ENCODE data around the gene KDM2A.
"Not testable (repeated sequence)": the region's sequence is repeated elsewhere in the genome, so short reads cannot be mapped to it uniquely, and the experiment has no call there.

Gene KDM2A

GRCh38 chr11:67174311-67174710 is 55.2 kb downstream of the KDM2A start:
- DNase-seq: no peak

- DNase-seq: no peak
These were observed 58.6 kb downstream of the KDM2A start for GRCh38 chr11:67177399-67178281.

- no peak for DNase-seq
These were observed 59.4 kb downstream of the KDM2A start for GRCh38 chr11:67178421-67178820.

GRCh38 chr11:67178878-67179277 is 59.8 kb downstream of the KDM2A start:
- DNase-seq: no peak

- DNase-seq: no peak
These were observed 60.9 kb downstream of the KDM2A start for GRCh38 chr11:67179892-67180490.

- DNase-seq: no peak
These were observed 75.0 kb downstream of the KDM2A start for GRCh38 chr11:67194096-67194495.

GRCh38 chr11:67195971-67196456 is 77.0 kb downstream of the KDM2A start:
- DNase-seq: no peak

- DNase-seq: no peak
These were observed 78.5 kb downstream of the KDM2A start for GRCh38 chr11:67197606-67198005.

- DNase-seq: not testable (repeated sequence)
These were observed 79.7 kb downstream of the KDM2A start for GRCh38 chr11:67198781-67199180.

- DNase-seq: no peak
These were observed 80.7 kb downstream of the KDM2A start for GRCh38 chr11:67199751-67200150.

GRCh38 chr11:67202028-67202427 is 83.0 kb downstream of the KDM2A start:
- no peak for DNase-seq

- DNase-seq: no peak
These were observed 85.8 kb downstream of the KDM2A start for GRCh38 chr11:67204822-67205221.

GRCh38 chr11:67209222-67209621 is 90.2 kb downstream of the KDM2A start:
- DNase-seq: not testable (repeated sequence)

- DNase-seq: no peak
These were observed 92.8 kb downstream of the KDM2A start for GRCh38 chr11:67211656-67212436.

GRCh38 chr11:67213178-67213621 is 94.1 kb downstream of the KDM2A start:
- no peak for DNase-seq

GRCh38 chr11:67227726-67228125 is 108.7 kb downstream of the KDM2A start:
- DNase-seq: no peak

- DNase-seq: no peak
These were observed 111.3 kb downstream of the KDM2A start for GRCh38 chr11:67230406-67230805.

GRCh38 chr11:67230886-67231285 is 111.8 kb downstream of the KDM2A start:
- no peak for DNase-seq

GRCh38 chr11:67233584-67234190 is 114.6 kb downstream of the KDM2A start:
- no peak for DNase-seq

GRCh38 chr11:67234571-67234970 is 115.5 kb downstream of the KDM2A start:
- not testable (repeated sequence) for DNase-seq

GRCh38 chr11:67237574-67237973 is 118.5 kb downstream of the KDM2A start:
- no peak for DNase-seq

GRCh38 chr11:67238894-67239782 is 120.1 kb downstream of the KDM2A start:
- no peak for DNase-seq
